Measurements from ENCODE around the gene CIAPIN1.
"Not testable (repeated sequence)": the region's sequence is repeated elsewhere in the genome, so short reads cannot be mapped to it uniquely, and the experiment has no call there.

Gene CIAPIN1

DNA sequence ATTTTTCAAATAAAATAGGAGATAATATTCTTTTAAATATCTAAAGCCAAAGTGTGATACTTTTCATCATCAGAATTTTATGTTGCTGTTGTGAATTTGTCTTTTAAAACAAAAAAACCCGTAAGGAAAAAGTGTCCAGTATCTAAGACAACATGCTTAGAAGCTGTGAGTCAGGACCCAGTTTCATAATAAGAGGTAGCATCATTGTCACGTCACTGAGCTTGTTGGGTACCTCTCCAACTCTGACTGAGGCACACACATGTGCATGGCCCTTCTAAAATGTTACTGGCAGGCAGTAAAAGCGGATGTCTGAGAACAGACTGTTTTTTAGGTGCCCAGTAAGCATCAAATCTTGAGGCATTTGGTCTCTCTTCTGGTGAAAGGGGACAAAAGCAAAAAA, 2.5 kb downstream of the CIAPIN1 start:
- H3K4me2 ChIP-seq (ENCODE audit: low read length) = no peak overlapping the region
- H3K36me3 ChIP-seq (ENCODE audit: control insufficient read depth in 1 of 2, insufficient read depth in 2 of 2, low read length in 2 of 2) = peaks cover 6 to 8% of the 10 kb centered on the region in 2 experiments
- H3K4ac ChIP-seq (ENCODE audit: low read depth, low read length) = no peak overlapping the region
- no peak overlapping the region for H3K18ac ChIP-seq (ENCODE audit: low read length)
- H3K23ac ChIP-seq (ENCODE audit: low read length) = no peak overlapping the region
- H2BK12ac ChIP-seq (ENCODE audit: low read length) = no peak overlapping the region
- H3K79me2 ChIP-seq (ENCODE audit: control insufficient read depth, insufficient read depth, low read length, poor library complexity) = peaks cover 11% of the 10 kb centered on the region
- no peak overlapping the region for H4K12ac ChIP-seq (ENCODE audit: low read depth, low read length)
- no peak overlapping the region for H3K14ac ChIP-seq (ENCODE audit: low read length)
- DNase-seq = no peak
- no peak overlapping the region for H3K4me3 ChIP-seq (ENCODE audit: low read depth, low read length)
- no peaks in the 10 kb centered on the region for H3K27me3 ChIP-seq (ENCODE audit: insufficient read depth, low read length)
- H3K9ac ChIP-seq (ENCODE audit: low read length) = no peak overlapping the region
- no peak overlapping the region for H3K27ac ChIP-seq (ENCODE audit: low read depth, low read length)
- H2BK5ac ChIP-seq (ENCODE audit: low read depth, low read length, poor library complexity) = no peak overlapping the region
- peaks cover 3% of the 10 kb centered on the region for H3K9me3 ChIP-seq (ENCODE audit: insufficient read depth, low read depth, low read length)
- H2AFZ ChIP-seq (ENCODE audit: insufficient read depth, low read length, poor library complexity) = no peak overlapping the region
- H2BK120ac ChIP-seq (ENCODE audit: insufficient read depth, low read length, poor library complexity) = no peak overlapping the region
- WGBS (ENCODE audit: extremely low coverage, insufficient coverage, insufficient read length) = no CpG with 5 or more reads among the region's 3 CpGs
- H4K8ac ChIP-seq (ENCODE audit: low read depth, low read length) = no peak overlapping the region
- no peak overlapping the region for H2AK5ac ChIP-seq (ENCODE audit: low read length)
- H3K79me1 ChIP-seq (ENCODE audit: low read length) = peaks cover 9% of the 10 kb centered on the region
- H4K91ac ChIP-seq (ENCODE audit: low read depth, low read length) = no peak overlapping the region
- H3K4me1 ChIP-seq (ENCODE audit: control insufficient read depth in 1 of 2, insufficient read depth in 2 of 2, low read length in 2 of 2) = peaks cover 0 to 5% of the 10 kb centered on the region in 2 experiments

DNA sequence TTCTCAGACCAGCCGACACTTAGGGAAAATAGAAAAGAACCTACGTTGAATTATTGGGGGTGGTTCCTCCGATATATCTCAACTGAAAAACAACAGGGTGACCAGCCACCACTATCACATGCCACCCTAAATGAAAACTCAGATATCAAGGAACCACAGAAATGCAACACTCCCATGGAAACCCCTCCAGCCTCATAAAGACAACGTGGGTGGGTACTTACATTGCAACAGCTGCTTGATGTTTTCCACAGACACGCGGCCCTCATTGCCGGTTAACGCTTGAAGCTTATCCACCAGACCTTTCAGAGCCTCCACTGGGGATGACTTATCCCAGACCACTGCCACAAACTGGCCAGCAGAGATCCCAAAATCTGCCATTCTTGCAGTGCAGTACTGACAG, 6.6 kb downstream of the CIAPIN1 start:
- H2BK5ac ChIP-seq (ENCODE audit: low read depth, low read length, poor library complexity); H4K12ac ChIP-seq (ENCODE audit: low read depth, low read length); DNase-seq; H2BK120ac ChIP-seq (ENCODE audit: insufficient read depth, low read length, poor library complexity); H3K4me1 ChIP-seq (ENCODE audit: control insufficient read depth in 1 of 2, insufficient read depth in 2 of 2, low read length in 2 of 2); H2AK5ac ChIP-seq (ENCODE audit: low read length); H2BK12ac ChIP-seq (ENCODE audit: low read length); H3K9ac ChIP-seq (ENCODE audit: low read length); H3K9me3 ChIP-seq (ENCODE audit: insufficient read depth, low read depth, low read length); H3K27ac ChIP-seq (ENCODE audit: low read depth, low read length); H3K4me3 ChIP-seq (ENCODE audit: low read depth, low read length); H4K8ac ChIP-seq (ENCODE audit: low read depth, low read length); H2AFZ ChIP-seq (ENCODE audit: insufficient read depth, low read length, poor library complexity); H3K79me1 ChIP-seq (ENCODE audit: low read length); H3K4me2 ChIP-seq (ENCODE audit: low read length); H3K23ac ChIP-seq (ENCODE audit: low read length); H3K14ac ChIP-seq (ENCODE audit: low read length); H3K27me3 ChIP-seq (ENCODE audit: insufficient read depth, low read length); H3K4ac ChIP-seq (ENCODE audit: low read depth, low read length); H4K91ac ChIP-seq (ENCODE audit: low read depth, low read length); H3K79me2 ChIP-seq (ENCODE audit: control insufficient read depth, insufficient read depth, low read length, poor library complexity): not testable (repeated sequence)
- peaks cover 23% of the 10 kb centered on the region in 2 experiments for H3K36me3 ChIP-seq (ENCODE audit: control insufficient read depth in 1 of 2, insufficient read depth in 2 of 2, low read length in 2 of 2)
- peak overlapping the region; percentile 10 for H3K18ac ChIP-seq (ENCODE audit: low read length)
- WGBS (ENCODE audit: extremely low coverage, insufficient coverage, insufficient read length) = no CpG with 5 or more reads among the region's 8 CpGs

DNA sequence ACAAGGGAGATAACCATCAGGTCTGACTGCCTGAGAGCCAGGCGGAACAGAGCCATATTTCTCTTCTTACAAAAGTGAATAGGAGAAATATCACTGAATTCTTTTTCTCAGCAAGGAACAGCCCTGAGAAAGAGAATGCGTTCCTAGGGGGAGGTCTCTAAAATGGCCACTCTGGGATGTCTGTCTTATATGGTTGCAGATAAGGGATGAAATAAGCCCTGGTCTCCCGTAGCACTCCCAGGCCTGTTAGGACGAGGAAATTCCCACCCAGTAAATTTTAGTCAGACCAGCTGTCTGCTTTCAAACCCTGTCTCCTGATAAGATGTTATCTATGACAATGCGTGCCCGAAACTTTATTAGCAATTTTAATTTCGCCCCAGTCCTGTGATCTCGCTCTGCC, 7.2 kb downstream of the CIAPIN1 start:
- H2BK5ac ChIP-seq (ENCODE audit: low read depth, low read length, poor library complexity); H3K23ac ChIP-seq (ENCODE audit: low read length); H3K9me3 ChIP-seq (ENCODE audit: insufficient read depth, low read depth, low read length); H2AK5ac ChIP-seq (ENCODE audit: low read length); H3K4me1 ChIP-seq (ENCODE audit: control insufficient read depth in 1 of 2, insufficient read depth in 2 of 2, low read length in 2 of 2); H4K12ac ChIP-seq (ENCODE audit: low read depth, low read length); H3K18ac ChIP-seq (ENCODE audit: low read length); H3K4me3 ChIP-seq (ENCODE audit: low read depth, low read length); H3K4ac ChIP-seq (ENCODE audit: low read depth, low read length); H3K79me2 ChIP-seq (ENCODE audit: control insufficient read depth, insufficient read depth, low read length, poor library complexity); H3K27ac ChIP-seq (ENCODE audit: low read depth, low read length); H3K14ac ChIP-seq (ENCODE audit: low read length); H2AFZ ChIP-seq (ENCODE audit: insufficient read depth, low read length, poor library complexity); H3K9ac ChIP-seq (ENCODE audit: low read length); H2BK120ac ChIP-seq (ENCODE audit: insufficient read depth, low read length, poor library complexity); H2BK12ac ChIP-seq (ENCODE audit: low read length); H3K27me3 ChIP-seq (ENCODE audit: insufficient read depth, low read length); H3K4me2 ChIP-seq (ENCODE audit: low read length); H3K79me1 ChIP-seq (ENCODE audit: low read length); DNase-seq; H4K91ac ChIP-seq (ENCODE audit: low read depth, low read length); H4K8ac ChIP-seq (ENCODE audit: low read depth, low read length): not testable (repeated sequence)
- peaks cover 25 to 28% of the 10 kb centered on the region in 2 experiments for H3K36me3 ChIP-seq (ENCODE audit: control insufficient read depth in 1 of 2, insufficient read depth in 2 of 2, low read length in 2 of 2)
- no CpG with 5 or more reads among the region's 8 CpGs for WGBS (ENCODE audit: extremely low coverage, insufficient coverage, insufficient read length)

DNA sequence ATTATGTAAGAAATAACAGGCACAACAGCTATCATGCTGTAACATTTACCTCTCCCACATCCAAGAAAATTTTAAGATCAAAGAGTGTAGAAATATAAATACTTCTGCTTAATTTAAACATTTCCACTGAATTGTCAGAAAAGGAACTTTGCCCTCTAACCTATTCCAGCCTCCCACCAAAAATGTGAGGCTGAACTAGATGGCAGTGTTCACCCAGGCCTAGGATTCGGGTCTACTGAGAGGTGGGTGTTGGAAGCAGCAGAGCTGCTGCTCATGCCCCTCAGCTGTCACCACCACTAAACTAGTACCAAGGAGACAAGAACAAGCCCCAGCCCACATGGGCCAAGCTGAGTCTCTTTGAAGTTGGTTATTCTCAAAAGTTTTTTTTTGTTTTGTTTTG, 11.3 kb downstream of the CIAPIN1 start:
- H3K4ac ChIP-seq (ENCODE audit: low read depth, low read length) = no peak overlapping the region
- H2AK5ac ChIP-seq (ENCODE audit: low read length) = no peak overlapping the region
- no peak overlapping the region for H3K4me3 ChIP-seq (ENCODE audit: low read depth, low read length)
- peaks cover 3% of the 10 kb centered on the region for H3K9me3 ChIP-seq (ENCODE audit: insufficient read depth, low read depth, low read length)
- no peak overlapping the region for H4K12ac ChIP-seq (ENCODE audit: low read depth, low read length)
- H3K4me1 ChIP-seq (ENCODE audit: control insufficient read depth in 1 of 2, insufficient read depth in 2 of 2, low read length in 2 of 2) = no peaks in the 10 kb centered on the region
- H4K91ac ChIP-seq (ENCODE audit: low read depth, low read length) = no peak overlapping the region
- no peak overlapping the region for H3K4me2 ChIP-seq (ENCODE audit: low read length)
- no peak overlapping the region for H2BK120ac ChIP-seq (ENCODE audit: insufficient read depth, low read length, poor library complexity)
- no peak overlapping the region for H3K14ac ChIP-seq (ENCODE audit: low read length)
- no peak overlapping the region for H2BK5ac ChIP-seq (ENCODE audit: low read depth, low read length, poor library complexity)
- H3K36me3 ChIP-seq (ENCODE audit: control insufficient read depth in 1 of 2, insufficient read depth in 2 of 2, low read length in 2 of 2) = peaks cover 44 to 57% of the 10 kb centered on the region in 2 experiments
- no peaks in the 10 kb centered on the region for H3K79me2 ChIP-seq (ENCODE audit: control insufficient read depth, insufficient read depth, low read length, poor library complexity)
- no peak overlapping the region for H2BK12ac ChIP-seq (ENCODE audit: low read length)
- no peak for DNase-seq
- H2AFZ ChIP-seq (ENCODE audit: insufficient read depth, low read length, poor library complexity) = no peak overlapping the region
- WGBS (ENCODE audit: extremely low coverage, insufficient coverage, insufficient read length) = no CpG with 5 or more reads among the region's 1 CpG
- H3K9ac ChIP-seq (ENCODE audit: low read length) = no peak overlapping the region
- no peak overlapping the region for H3K18ac ChIP-seq (ENCODE audit: low read length)
- no peak overlapping the region for H3K27ac ChIP-seq (ENCODE audit: low read depth, low read length)
- H4K8ac ChIP-seq (ENCODE audit: low read depth, low read length) = no peak overlapping the region
- no peaks in the 10 kb centered on the region for H3K27me3 ChIP-seq (ENCODE audit: insufficient read depth, low read length)
- no peaks in the 10 kb centered on the region for H3K79me1 ChIP-seq (ENCODE audit: low read length)
- no peak overlapping the region for H3K23ac ChIP-seq (ENCODE audit: low read length)
